IPS-NIHi11 (cell line): Measurements from ENCODE around the gene TSPYL6.
"Not testable (repeated sequence)": the region's sequence is repeated elsewhere in the genome, so short reads cannot be mapped to it uniquely, and the experiment has no call there.

Experiments used
- DNase-seq: peaks from one replicate; pipeline ENCODE4 v3.0.0; 2012; ENCODE audit warnings: mixed read lengths, low spot score

The TSPYL6 gene

GRCh38 chr2:54256091-54256694, at the start of gene TSPYL6:
Gene TSPYL6, minus strand, starts transcription at chr2:54256229. Its CDS starts 78 bp downstream, at chr2:54256151.
- no peak for DNase-seq

DNA sequence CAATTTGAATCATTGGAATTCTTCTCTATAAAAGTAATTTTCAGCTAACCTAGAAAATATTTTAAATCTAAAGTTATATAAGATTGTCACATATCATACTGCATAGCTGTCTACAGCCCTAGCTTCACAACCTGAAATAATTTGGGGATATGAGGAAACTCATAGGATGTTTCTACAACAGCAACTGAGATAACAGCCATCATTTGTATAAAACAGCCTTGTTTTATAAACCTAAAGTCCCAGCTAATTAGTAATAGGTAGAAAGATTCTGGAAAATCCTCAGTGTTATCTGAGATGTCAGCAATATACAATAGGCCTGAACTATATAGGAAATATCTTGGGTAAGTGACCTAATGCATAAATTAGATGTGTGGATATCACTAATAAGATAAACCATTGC, 47.6 kb upstream of the TSPYL6 start:
- DNase-seq = no peak

DNA sequence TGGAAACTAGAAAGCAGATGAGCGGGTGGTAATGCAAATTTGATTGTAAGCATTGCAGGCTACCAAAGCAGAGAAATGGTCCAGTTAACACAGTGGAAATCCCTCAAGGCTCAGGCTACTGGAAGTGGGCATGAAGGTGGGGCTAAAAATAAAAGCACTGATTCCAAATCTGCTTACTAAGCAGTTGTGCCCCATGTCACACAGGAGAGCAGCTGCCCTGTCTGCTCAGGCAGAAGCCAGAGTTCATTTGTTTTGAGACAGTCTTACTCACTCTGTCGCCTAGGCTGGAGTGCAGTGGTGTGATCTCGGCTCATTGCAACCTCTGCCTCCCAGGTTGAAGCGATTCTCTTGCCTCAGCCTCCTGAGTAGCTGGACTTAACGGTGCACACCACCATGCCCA, 42.5 kb upstream of the TSPYL6 start:
- DNase-seq = no peak

DNA sequence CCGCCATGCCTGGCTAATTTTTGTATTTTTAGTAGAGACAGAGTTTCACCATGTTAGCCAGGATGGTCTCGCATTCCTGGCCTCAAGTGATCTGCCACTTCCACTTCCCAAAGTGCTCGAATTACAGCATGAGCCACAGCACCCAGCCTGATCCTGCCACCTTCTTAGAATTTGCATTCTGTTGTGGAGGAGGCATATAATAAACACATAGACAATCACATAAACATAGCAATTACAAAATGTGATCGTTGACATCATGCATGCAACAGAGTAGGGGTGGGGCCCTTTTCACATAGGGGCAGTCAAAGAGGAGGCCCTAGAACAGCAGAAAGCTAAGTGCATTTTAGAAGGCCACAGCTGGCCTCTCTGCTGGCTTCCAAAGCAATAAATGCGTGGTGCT, 39.9 kb upstream of the TSPYL6 start:
- DNase-seq = peak; percentile 27

GRCh38 chr2:54294665-54295064, 38.6 kb upstream of the TSPYL6 start:
- not testable (repeated sequence) for DNase-seq

DNA sequence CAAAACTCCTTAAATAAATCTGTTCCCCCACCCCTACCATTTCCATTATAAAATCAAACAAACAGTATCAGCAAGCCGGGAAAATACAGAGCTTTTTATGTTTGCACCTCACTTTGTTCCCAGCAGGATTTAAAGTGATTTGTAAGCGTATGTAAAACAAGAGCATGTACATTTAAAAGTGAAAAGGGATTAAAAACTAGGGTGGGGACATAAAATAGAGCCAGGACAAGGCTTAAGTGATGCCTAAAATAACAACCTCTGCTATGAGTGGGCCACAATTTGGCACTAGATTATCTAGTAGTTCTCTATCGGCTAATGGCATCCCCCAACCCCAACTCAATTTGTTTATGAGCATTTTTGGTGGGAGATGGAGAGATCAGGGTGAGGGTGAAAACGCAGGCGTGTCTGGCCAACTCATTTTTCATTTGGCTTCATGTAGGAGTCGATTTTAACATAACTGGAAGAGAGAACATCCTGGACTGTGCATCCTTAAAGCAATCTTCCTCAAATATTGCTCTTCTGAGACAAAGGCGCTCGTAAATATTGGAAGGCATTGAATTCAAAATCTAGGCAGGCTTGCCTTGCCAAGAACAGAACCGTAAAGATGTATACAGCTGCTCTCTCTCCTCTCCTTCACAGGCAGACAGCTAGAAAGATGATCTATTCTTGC, 34.5 kb upstream of the TSPYL6 start:
- DNase-seq = no peak

GRCh38 chr2:54289917-54290316, 33.9 kb upstream of the TSPYL6 start:
- no peak for DNase-seq

DNA sequence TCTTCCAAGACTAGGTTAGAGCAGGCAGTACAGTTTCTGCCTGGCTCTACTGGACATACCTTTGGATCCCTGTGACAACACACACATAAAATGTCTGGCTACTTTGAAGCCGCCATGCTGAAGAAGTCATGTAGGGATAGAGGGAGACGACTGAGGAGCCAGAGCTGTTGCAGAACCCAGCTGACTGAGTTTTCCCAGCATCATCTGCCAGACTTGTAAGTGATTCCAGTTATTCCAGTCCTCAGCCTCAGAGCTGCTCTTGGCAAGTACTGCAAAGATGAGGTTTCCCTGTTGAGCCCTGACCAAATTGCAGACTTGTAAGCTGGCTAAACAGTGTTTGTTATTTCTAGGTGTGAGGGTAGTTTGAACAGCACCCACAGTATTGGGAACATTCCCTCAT, 31.5 kb upstream of the TSPYL6 start:
- DNase-seq = no peak

DNA sequence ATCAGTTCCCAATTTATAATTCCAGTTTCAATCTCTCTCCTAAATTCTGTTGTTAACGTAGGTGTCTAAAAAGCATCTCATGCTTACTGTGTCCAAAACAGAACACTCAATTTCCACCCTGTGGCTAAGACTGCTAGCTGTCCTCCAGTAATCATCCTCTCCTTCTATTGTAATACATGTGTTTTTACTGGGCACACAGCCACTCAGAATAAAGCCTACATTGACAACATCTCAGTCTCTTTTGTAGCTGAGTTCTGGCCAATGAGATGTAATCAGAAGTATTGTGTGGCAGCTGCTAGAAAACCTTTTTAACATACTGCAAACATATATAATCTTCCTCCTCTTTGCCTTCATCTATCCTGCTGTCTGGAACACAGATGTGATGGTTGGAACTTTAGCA, 29.4 kb upstream of the TSPYL6 start:
- no peak for DNase-seq

GRCh38 chr2:54284826-54285225, 28.8 kb upstream of the TSPYL6 start:
- DNase-seq = no peak

DNA sequence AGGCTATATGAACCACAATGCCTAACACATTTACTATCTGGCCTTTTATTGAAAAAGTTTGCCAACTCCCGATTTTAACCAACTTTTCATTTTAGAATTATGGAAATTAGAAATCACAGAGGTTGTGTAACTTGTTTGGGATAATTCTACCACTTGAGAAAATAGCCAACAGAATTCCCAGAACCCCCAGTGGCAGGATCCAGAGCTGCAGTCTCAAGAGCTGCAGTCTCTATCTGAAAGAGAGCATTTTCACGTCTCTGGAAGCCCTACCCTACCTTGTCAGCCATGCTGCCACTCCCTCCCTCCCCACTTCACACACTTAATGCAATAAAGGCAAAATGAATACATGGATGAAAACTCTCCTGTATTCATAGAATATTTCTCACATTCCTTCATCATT, 23.4 kb upstream of the TSPYL6 start:
- DNase-seq = peak; percentile 38

DNA sequence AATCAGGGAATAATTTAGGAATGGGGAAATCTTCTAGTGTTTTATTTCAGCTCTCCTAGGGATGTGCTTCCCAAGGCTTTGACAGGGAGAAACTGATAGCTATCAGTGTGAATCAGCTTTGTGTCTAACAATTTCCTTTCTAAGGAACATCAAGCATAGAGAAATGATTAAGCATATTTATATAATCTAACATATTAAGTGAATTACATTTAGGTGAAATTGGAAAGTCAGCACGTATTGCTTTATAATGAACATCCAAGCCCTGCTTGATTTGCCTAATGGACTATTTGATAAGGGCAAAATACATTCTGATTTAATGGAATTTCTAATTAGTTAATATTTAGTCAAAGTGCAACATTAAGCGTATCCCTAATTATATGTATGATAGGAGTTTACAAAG, 19.5 kb upstream of the TSPYL6 start:
- DNase-seq = no peak

GRCh38 chr2:54274781-54275242, 18.8 kb upstream of the TSPYL6 start:
- no peak for DNase-seq

- DNase-seq = no peak
These were observed 16.0 kb upstream of the TSPYL6 start for GRCh38 chr2:54271843-54272627.

GRCh38 chr2:54271189-54271588, 15.2 kb upstream of the TSPYL6 start:
- DNase-seq = no peak

- DNase-seq = no peak
These were observed 11.5 kb upstream of the TSPYL6 start for GRCh38 chr2:54267577-54267976.

- DNase-seq = not testable (repeated sequence)
These were observed 9.1 kb upstream of the TSPYL6 start for GRCh38 chr2:54265081-54265480.

DNA sequence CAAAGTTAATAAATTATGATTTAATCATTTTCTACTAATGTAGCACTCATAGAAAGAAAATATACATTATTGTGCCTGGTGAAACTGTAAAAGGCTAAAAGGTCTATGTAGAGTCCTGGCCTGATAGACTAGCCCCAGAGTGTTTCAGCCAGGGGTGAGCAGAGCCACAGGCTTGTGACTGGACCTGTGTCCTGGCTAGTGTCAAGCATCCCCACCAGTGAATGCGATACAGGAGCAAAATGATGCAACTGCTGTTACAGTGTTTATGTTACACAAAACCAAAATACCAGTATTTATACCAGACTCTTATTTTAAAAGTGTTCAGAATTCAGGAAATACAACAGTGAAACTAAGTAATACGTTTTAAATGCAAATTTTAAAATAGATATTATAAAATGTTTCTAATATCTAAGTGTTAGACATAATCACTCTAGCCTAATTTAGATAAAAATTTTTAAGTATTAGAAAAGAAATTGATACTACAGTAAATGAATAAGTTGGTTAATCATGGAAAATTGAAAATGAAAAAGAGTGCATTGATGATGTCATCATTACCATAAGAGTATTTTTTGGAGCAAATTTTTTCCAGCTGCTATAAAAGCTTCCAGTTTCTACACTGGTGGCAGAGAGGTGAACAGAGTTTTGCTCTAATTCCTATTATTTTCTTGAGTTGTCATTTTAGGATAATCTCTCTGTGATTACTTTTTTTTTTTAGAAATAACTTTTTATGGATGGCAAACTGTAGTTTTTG, 6.2 kb upstream of the TSPYL6 start:
- no peak for DNase-seq

DNA sequence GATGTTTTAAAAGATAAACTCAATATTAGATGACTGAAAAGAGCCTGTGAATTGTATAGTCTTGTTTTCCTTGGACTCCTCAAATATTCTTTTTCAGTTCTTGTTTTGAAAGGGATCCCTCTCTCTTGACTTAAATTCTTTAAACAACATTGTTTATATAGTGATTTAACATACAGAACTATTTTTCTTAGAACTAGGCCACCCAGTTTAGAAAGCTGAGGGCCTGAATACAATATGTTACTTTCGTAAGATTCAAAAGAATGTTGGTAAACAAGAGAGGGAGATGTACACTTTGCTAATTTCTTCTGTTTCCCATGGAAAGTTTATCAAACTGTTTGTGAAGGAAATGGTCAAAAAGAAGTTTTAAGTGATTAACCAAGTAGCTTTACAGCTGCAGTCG, 5.5 kb upstream of the TSPYL6 start:
- no peak for DNase-seq

DNA sequence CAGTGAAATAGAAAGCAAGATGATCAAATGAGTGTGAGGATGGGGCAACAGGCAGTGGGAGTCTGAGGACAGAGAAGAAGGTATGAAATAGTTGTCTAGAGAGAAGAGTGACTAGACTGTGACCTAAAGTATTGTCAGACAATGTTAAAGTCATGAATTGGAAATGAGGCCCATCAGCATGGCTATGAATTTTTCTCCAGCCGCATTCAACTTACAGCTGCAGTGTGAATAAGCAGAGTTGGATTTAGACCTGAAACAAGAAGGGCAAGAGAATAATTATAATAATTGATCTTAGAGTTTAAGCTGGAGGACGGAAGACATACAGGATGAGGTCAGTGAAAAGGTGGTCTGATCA, 4.2 kb upstream of the TSPYL6 start:
- DNase-seq = no peak

GRCh38 chr2:54259413-54260240, 3.6 kb upstream of the TSPYL6 start:
- no peak for DNase-seq

- DNase-seq = no peak
These were observed 2.1 kb upstream of the TSPYL6 start for GRCh38 chr2:54258166-54258565.
